ENCODE results near the gene UBE3A.
"Not testable (repeated sequence)": the region's sequence is repeated elsewhere in the genome, so short reads cannot be mapped to it uniquely, and the experiment has no call there.

Gene UBE3A

DNA sequence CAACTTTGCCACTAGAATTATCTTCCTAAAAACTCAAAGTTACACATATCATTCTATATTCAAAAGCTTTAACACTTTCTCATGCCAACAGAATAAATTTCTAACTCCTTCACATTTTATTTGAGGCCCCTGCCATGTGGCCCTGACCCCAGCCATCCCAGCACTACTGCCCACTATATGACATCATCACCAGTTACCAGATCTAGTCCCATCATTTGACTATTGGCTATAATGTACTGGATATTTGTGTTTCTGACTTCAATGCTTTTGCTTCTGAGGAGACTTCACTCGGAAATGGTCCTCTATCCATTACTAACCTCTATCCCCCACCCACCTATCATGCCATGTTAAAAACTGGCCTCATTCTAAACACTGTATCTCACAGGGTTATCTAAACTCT lies 23.6 kb downstream of the UBE3A start:
- no peak overlapping the region for H3K4me3 ChIP-seq (ENCODE audit: insufficient read depth, low read length, poor library complexity, severe bottlenecking)
- no peaks in the 10 kb centered on the region for H3F3A ChIP-seq (ENCODE audit: insufficient read depth)
- no peak for TF ChIP-seq EZH2phosphoT487 (conservative IDR thresholded peaks at IDR 0.05; ENCODE audit: low read length)
- TF ChIP-seq, protein P1, sequence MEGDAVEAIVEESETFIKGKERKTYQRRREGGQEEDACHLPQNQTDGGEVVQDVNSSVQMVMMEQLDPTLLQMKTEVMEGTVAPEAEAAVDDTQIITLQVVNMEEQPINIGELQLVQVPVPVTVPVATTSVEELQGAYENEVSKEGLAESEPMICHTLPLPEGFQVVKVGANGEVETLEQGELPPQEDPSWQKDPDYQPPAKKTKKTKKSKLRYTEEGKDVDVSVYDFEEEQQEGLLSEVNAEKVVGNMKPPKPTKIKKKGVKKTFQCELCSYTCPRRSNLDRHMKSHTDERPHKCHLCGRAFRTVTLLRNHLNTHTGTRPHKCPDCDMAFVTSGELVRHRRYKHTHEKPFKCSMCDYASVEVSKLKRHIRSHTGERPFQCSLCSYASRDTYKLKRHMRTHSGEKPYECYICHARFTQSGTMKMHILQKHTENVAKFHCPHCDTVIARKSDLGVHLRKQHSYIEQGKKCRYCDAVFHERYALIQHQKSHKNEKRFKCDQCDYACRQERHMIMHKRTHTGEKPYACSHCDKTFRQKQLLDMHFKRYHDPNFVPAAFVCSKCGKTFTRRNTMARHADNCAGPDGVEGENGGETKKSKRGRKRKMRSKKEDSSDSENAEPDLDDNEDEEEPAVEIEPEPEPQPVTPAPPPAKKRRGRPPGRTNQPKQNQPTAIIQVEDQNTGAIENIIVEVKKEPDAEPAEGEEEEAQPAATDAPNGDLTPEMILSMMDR (IDR thresholded peaks at IDR 0.05; ENCODE audit: insufficient read depth, low read length, poor library complexity, severe bottlenecking) = no peak
- no peaks in the 10 kb centered on the region for H3K9me2 ChIP-seq (replicated peaks; ENCODE audit: insufficient read depth, low read length)
- H3K79me2 ChIP-seq (ENCODE audit: insufficient read depth, low read length) = peaks cover 100% of the 10 kb centered on the region
- H2AFZ ChIP-seq (ENCODE audit: low read depth, low read length, severe bottlenecking) = no peak overlapping the region
- no peaks in the 10 kb centered on the region for H3K9me3 ChIP-seq (ENCODE audit: insufficient read depth, low read length)
- no peak overlapping the region for H3K9ac ChIP-seq (ENCODE audit: low read length)
- H3K36me3 ChIP-seq (ENCODE audit: low read length) = peaks cover 19% of the 10 kb centered on the region
- H3K27me3 ChIP-seq (ENCODE audit: low read length) = no peaks in the 10 kb centered on the region
- no peak overlapping the region for H3K27ac ChIP-seq (ENCODE audit: low read depth, low read length)
- H4K20me1 ChIP-seq (ENCODE audit: low read depth, low read length) = peaks cover 88% of the 10 kb centered on the region
- no peak overlapping the region for H3K4me2 ChIP-seq (ENCODE audit: low read depth, low read length, poor library complexity, severe bottlenecking)

DNA sequence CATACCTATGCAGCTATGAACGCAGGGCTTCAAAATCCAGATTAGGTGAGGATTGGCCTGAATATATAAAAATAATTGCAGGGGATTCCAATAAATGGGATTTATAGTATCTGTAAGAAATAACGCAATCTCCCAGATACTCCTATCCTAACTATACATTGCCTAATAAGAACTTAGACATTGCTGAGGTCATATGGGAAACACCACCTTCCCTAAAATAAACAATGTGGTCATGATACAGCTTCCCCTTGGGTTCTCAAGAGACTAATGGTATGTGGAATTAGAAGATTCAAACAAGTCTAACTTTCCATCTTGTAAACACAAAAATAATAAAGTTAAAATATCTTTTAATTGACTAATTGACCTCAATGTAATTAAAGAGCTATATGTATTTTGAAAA lies 28.2 kb downstream of the UBE3A start:
- Histone ChIP-seq H3K4me2 (ENCODE audit: low read depth, low read length, poor library complexity, severe bottlenecking) (no peak overlapping the region), H2AFZ (ENCODE audit: low read depth, low read length, severe bottlenecking) (no peak overlapping the region), H3K9me2 (replicated peaks; ENCODE audit: insufficient read depth, low read length) (no peaks in the 10 kb centered on the region), H3K79me2 (ENCODE audit: insufficient read depth, low read length) (peaks cover 100% of the 10 kb centered on the region), H3K9ac (ENCODE audit: low read length) (no peak overlapping the region), H4K20me1 (ENCODE audit: low read depth, low read length) (peaks cover 75% of the 10 kb centered on the region), H3K27me3 (ENCODE audit: low read length) (no peaks in the 10 kb centered on the region), H3K36me3 (ENCODE audit: low read length) (peaks cover 6% of the 10 kb centered on the region; the same call in 1 of the 2 replicates), H3K27ac (ENCODE audit: low read depth, low read length) (no peak overlapping the region), H3F3A (ENCODE audit: insufficient read depth) (no peaks in the 10 kb centered on the region), H3K4me3 (ENCODE audit: insufficient read depth, low read length, poor library complexity, severe bottlenecking) (no peak overlapping the region), H3K9me3 (ENCODE audit: insufficient read depth, low read length) (no peaks in the 10 kb centered on the region)
- TF ChIP-seq EZH2phosphoT487 (conservative IDR thresholded peaks at IDR 0.05; ENCODE audit: low read length) = no peak
- TF ChIP-seq, protein P1 (IDR thresholded peaks at IDR 0.05; ENCODE audit: insufficient read depth, low read length, poor library complexity, severe bottlenecking) = no peak

DNA sequence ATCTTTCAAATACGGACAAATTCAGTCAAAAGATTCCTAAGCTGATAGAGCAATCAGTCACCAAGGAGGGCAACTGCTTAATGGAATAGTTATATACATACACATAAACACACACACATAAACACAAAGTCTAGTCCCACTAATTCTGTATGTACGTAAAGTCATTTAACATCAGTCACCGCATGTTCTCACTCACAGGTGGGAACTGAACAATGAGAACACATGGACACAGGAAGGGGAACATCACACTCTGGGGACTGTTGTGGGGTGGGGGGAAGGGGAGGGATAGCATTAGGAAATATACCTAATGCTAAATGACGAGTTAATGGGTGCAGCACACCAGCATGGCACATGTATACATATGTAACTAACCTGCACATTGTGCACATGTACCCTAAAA lies 29.1 kb downstream of the UBE3A start:
- Histone ChIP-seq H3K36me3 (ENCODE audit: low read length) (peaks cover 15% of the 10 kb centered on the region), H4K20me1 (ENCODE audit: low read depth, low read length) (peaks cover 75% of the 10 kb centered on the region), H3K79me2 (ENCODE audit: insufficient read depth, low read length) (peaks cover 100% of the 10 kb centered on the region)
- H3K9ac ChIP-seq (ENCODE audit: low read length); H3K9me3 ChIP-seq (ENCODE audit: insufficient read depth, low read length); H3K27me3 ChIP-seq (ENCODE audit: low read length); H3K4me3 ChIP-seq (ENCODE audit: insufficient read depth, low read length, poor library complexity, severe bottlenecking); H3K4me2 ChIP-seq (ENCODE audit: low read depth, low read length, poor library complexity, severe bottlenecking); H3K27ac ChIP-seq (ENCODE audit: low read depth, low read length); H3F3A ChIP-seq (ENCODE audit: insufficient read depth); H3K9me2 ChIP-seq (replicated peaks; ENCODE audit: insufficient read depth, low read length); H2AFZ ChIP-seq (ENCODE audit: low read depth, low read length, severe bottlenecking): not testable (repeated sequence)

DNA sequence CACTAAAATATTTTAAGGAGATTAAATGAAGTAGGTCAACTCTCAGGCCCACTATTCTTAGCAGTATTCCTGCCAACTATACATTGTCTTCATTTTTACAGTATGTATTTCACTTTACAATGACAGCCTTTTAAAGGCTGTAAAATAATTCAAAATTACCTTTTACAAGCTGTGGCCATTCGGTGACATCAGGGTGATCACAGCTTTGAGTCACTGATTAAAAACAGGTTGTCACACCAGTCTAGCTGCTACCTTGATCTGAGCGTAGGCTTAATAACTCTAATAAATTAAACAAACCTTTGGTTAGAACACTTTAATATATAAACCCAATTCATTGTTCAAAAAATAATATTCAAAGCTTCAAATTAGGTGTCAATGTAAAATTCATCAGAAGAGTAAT lies 29.9 kb downstream of the UBE3A start:
- peaks cover 99% of the 10 kb centered on the region for H3K79me2 ChIP-seq (ENCODE audit: insufficient read depth, low read length)
- H3K9me2 ChIP-seq (replicated peaks; ENCODE audit: insufficient read depth, low read length) = no peaks in the 10 kb centered on the region
- no peak overlapping the region for H3K4me3 ChIP-seq (ENCODE audit: insufficient read depth, low read length, poor library complexity, severe bottlenecking)
- TF ChIP-seq, protein P1 (IDR thresholded peaks at IDR 0.05; ENCODE audit: insufficient read depth, low read length, poor library complexity, severe bottlenecking) = no peak
- no peak for TF ChIP-seq EZH2phosphoT487 (conservative IDR thresholded peaks at IDR 0.05; ENCODE audit: low read length)
- peaks cover 67% of the 10 kb centered on the region for H4K20me1 ChIP-seq (ENCODE audit: low read depth, low read length)
- H3K4me2 ChIP-seq (ENCODE audit: low read depth, low read length, poor library complexity, severe bottlenecking) = no peak overlapping the region
- H3K9ac ChIP-seq (ENCODE audit: low read length) = no peak overlapping the region
- no peaks in the 10 kb centered on the region for H3K9me3 ChIP-seq (ENCODE audit: insufficient read depth, low read length)
- H3K27ac ChIP-seq (ENCODE audit: low read depth, low read length) = no peak overlapping the region
- H3F3A ChIP-seq (ENCODE audit: insufficient read depth) = no peaks in the 10 kb centered on the region
- no peaks in the 10 kb centered on the region for H3K27me3 ChIP-seq (ENCODE audit: low read length)
- H2AFZ ChIP-seq (ENCODE audit: low read depth, low read length, severe bottlenecking) = no peak overlapping the region
- H3K36me3 ChIP-seq (ENCODE audit: low read length) = peaks cover 23% of the 10 kb centered on the region
